H4 (cell line): ENCODE measurements around the gene PEA15. TPM values are rescaled to one million over a fixed set of nuclear protein-coding genes. Genes with fewer than 3 reads are reported as not detected.

Experiments used
- total RNA-seq: library from RNA; depleted of rRNA; stranded (reverse); fragments of >200 nt; shearing (Covaris generic); gene quantifications from 2 replicates; pipeline ENCODE4 v1.2.3, GENCODE V29; 2014; rRNA removed

Gene PEA15
- total RNA-seq, 1 experiment from 2014 or later, result 50.7 TPM

Other genes with a start within 250 kb of the PEA15 start
- 6.0 and 6.3 TPM in 2 replicates for gene PIGM, start 173.4 kb upstream of the PEA15 start, total RNA-seq
- gene KCNJ10, start 135.2 kb upstream of the PEA15 start, total RNA-seq, result not detected in 2 replicates
- not detected in 2 replicates for gene KCNJ9, start 123.8 kb upstream of the PEA15 start, total RNA-seq
- gene IGSF8, start 106.8 kb upstream of the PEA15 start, total RNA-seq, result 13.7 and 20.7 TPM in 2 replicates
- 0.10 TPM in 1 of 2 replicates, not detected in the other for gene ATP1A2, start 89.6 kb upstream of the PEA15 start, total RNA-seq
- gene ATP1A4, start 53.8 kb upstream of the PEA15 start, total RNA-seq, result not detected in 2 replicates
- gene CASQ1, start 14.8 kb upstream of the PEA15 start, total RNA-seq, result 0.41 TPM in 1 of 2 replicates, not detected in the other
- gene DCAF8, start 57.2 kb downstream of the PEA15 start, total RNA-seq, result 22.1 and 22.6 TPM in 2 replicates
- gene PEX19, start 79.7 kb downstream of the PEA15 start, total RNA-seq, result 71.4 and 80.8 TPM in 2 replicates
- 90.1 and 101 TPM in 2 replicates for gene COPA, start 137.9 kb downstream of the PEA15 start, total RNA-seq
- gene NCSTN, start 138.0 kb downstream of the PEA15 start, total RNA-seq, result 61.7 and 72.0 TPM in 2 replicates
- gene NHLH1, start 161.7 kb downstream of the PEA15 start, total RNA-seq, result 0.04 TPM in 1 of 2 replicates, not detected in the other
- 1.2 and 1.8 TPM in 2 replicates for gene VANGL2, start 195.2 kb downstream of the PEA15 start, total RNA-seq